A549 (cell line): Measurements from ENCODE around the gene DUS3L. TPM values are rescaled to one million over a fixed set of nuclear protein-coding genes. Genes with fewer than 3 reads are reported as not detected.

Source experiments
- ATAC-seq, 2 experiments: fragments of 200-7000 bp in 1 of 2; fragments of >200 bp in 1 of 2; cut with Nextera tagmentation in 1 of 2; cut with Tn5 transposase in 1 of 2; 3 replicates each; pipeline versions ENCODE4 v1.8.0 to v1.9.1; 2018 to 2020; ENCODE audit warnings: mild to moderate bottlenecking in 1 of 2, moderate library complexity in 1 of 2
- CTCF ChIA-PET: fragments of 300-600 bp; sonication (Branson Sonifier 250); formaldehyde crosslinking; extraction: SDS; loops from one replicate; lab custom pipeline; 2021; ENCODE audit warnings: antibody characterized with exemption, inconsistent platforms; lab: Yijun Ruan, JAX
- POLR2A ChIA-PET: fragments of 350-600 bp; formaldehyde crosslinking; extraction: SDS; loops from one replicate; lab custom pipeline; 2021; ENCODE audit warnings: antibody characterized with exemption, inconsistent platforms; lab: Yijun Ruan, JAX
- DNase-seq, 2 experiments: peaks; one replicate each; pipeline versions ENCODE4 v3.0.0 to v3.0.0-alpha.2; 2011 to 2016; ENCODE audit warnings: low read depth in 1 of 2, low spot score in 1 of 2
- FAIRE-seq: peaks from 2 replicates; lab custom pipeline; 2011; peaks lifted over from hg19 to GRCh38; lab: Jason Lieb, UNC
- H3K27ac ChIP-seq, 2 experiments: fragments of >200 bp; sonication (Bioruptor Twin); formaldehyde crosslinking; 3 replicates each; pipeline ENCODE4 v1.5.1; 2016 to 2017
- H3K4me1 ChIP-seq: fragments of >200 bp; sonication (Bioruptor Twin); formaldehyde crosslinking; 3 replicates; pipeline ENCODE4 v1.6.1; 2016
- H3K4me2 ChIP-seq: fragments of >200 bp; sonication (Bioruptor Twin); formaldehyde crosslinking; 3 replicates; pipeline ENCODE4 v1.6.1; 2016
- H3K4me3 ChIP-seq: fragments of >200 bp; sonication (Bioruptor Twin); formaldehyde crosslinking; 3 replicates; pipeline ENCODE4 v1.5.1; 2016
- H3K9me3 ChIP-seq: fragments of >200 bp; sonication (Bioruptor Twin); formaldehyde crosslinking; 3 replicates; pipeline ENCODE4 v1.6.1; 2016
- BCL3 ChIP-seq: fragments of >200 bp; sonication (Bioruptor Twin); formaldehyde crosslinking; IDR thresholded peaks from 3 replicates; pipeline ENCODE4 v1.6.1; 2016
- CBX2 ChIP-seq: fragments of 200-600 bp; sonication (generic); IDR thresholded peaks from 2 replicates; pipeline ENCODE4 v1.6.1; 2016; ENCODE audit warnings: low read depth, mild to moderate bottlenecking, borderline replicate concordance
- CBX8 ChIP-seq: fragments of 200-600 bp; sonication (generic); IDR thresholded peaks from 2 replicates; pipeline ENCODE4 v1.6.1; 2016
- CEBPB ChIP-seq, 2 experiments: fragments of >200 bp in 1 of 2; sonication (Bioruptor Twin) in 1 of 2; formaldehyde crosslinking in 1 of 2; IDR thresholded peaks; 2 replicates each; pipeline ENCODE4 v1.6.1; 2012 to 2016
- CHD4 ChIP-seq: fragments of 200-600 bp; sonication (generic); IDR thresholded peaks from 2 replicates; pipeline ENCODE4 v1.6.1; 2016; ENCODE audit warnings: antibody characterized with exemption, mild to moderate bottlenecking, borderline replicate concordance
- EHMT2 ChIP-seq: fragments of 200-600 bp; sonication (generic); IDR thresholded peaks from 2 replicates; pipeline ENCODE4 v1.6.1; 2016; ENCODE audit warnings: antibody characterized with exemption, low read depth, mild to moderate bottlenecking, moderate library complexity
- ESRRA ChIP-seq: fragments of 150-350 bp; IDR thresholded peaks from 2 replicates; pipeline ENCODE4 v1.6.1; 2014; ENCODE audit warnings: mild to moderate bottlenecking, low read length, borderline replicate concordance
- FOXS1 ChIP-seq: fragments of 250-450 bp; sonication (Bioruptor Pico); IDR thresholded peaks from 2 replicates; pipeline ENCODE4 v1.5.0; 2020; ENCODE audit warnings: mild to moderate bottlenecking, moderate library complexity
- GATA3 ChIP-seq: IDR thresholded peaks from 2 replicates; pipeline ENCODE4 v1.6.1; 2012; ENCODE audit warnings: borderline replicate concordance
- HEYL ChIP-seq: fragments of 250-450 bp; sonication (Bioruptor Pico); IDR thresholded peaks from 2 replicates; pipeline ENCODE4 v1.8.0; 2021; ENCODE audit warnings: mild to moderate bottlenecking, moderate library complexity
- HOXA7 ChIP-seq: fragments of 250-450 bp; sonication (Bioruptor Pico); IDR thresholded peaks from 2 replicates; pipeline ENCODE4 v1.5.0; 2020; ENCODE audit warnings: mild to moderate bottlenecking, moderate library complexity
- HOXB13 ChIP-seq: fragments of 250-450 bp; sonication (Bioruptor Pico); IDR thresholded peaks from 2 replicates; pipeline ENCODE4 v1.5.0; 2020; ENCODE audit warnings: low read depth, mild to moderate bottlenecking, moderate library complexity
- HOXB5 ChIP-seq: fragments of 250-450 bp; sonication (Bioruptor Pico); IDR thresholded peaks from 2 replicates; pipeline ENCODE4 v1.5.0; 2020; ENCODE audit warnings: mild to moderate bottlenecking, moderate library complexity
- KDM5A ChIP-seq: fragments of 200-600 bp; sonication (generic); IDR thresholded peaks from 2 replicates; pipeline ENCODE4 v1.6.1; 2016; ENCODE audit warnings: antibody characterized with exemption, mild to moderate bottlenecking
- MAFK ChIP-seq: fragments of 450-650 bp; IDR thresholded peaks from 2 replicates; pipeline ENCODE4 v1.6.1; 2014; ENCODE audit not compliant: partially characterized antibody
- NFE2L2 ChIP-seq: fragments of 150-350 bp; conservative IDR thresholded peaks from 2 replicates; pipeline ENCODE4 v1.6.1; 2014; ENCODE audit warnings: low read length
- PBX3 ChIP-seq: IDR thresholded peaks from 2 replicates; pipeline ENCODE4 v1.6.1; 2012
- POLR2AphosphoS2 ChIP-seq: conservative IDR thresholded peaks from 2 replicates; pipeline ENCODE4 v1.6.1; 2012; ENCODE audit warnings: low read length, improper control_type of control experiment, inconsistent platforms
- RAD21 ChIP-seq, 2 experiments: fragments of >200 bp in 1 of 2; sonication (Bioruptor Twin) in 1 of 2; formaldehyde crosslinking in 1 of 2; IDR thresholded peaks in 1 of 2; conservative IDR thresholded peaks in 1 of 2; 2 replicates in 1 of 2; 3 replicates in 1 of 2; pipeline ENCODE4 v1.6.1; 2012 to 2018; ENCODE audit warnings: inconsistent platforms in 1 of 2
- RARB ChIP-seq: fragments of 250-450 bp; sonication (Bioruptor Pico); IDR thresholded peaks from 2 replicates; pipeline ENCODE4 v1.8.0; 2021; ENCODE audit warnings: mild to moderate bottlenecking, moderate library complexity
- RCOR1 ChIP-seq: fragments of 150-350 bp; IDR thresholded peaks from 2 replicates; pipeline ENCODE4 v1.6.1; 2014; ENCODE audit warnings: antibody characterized with exemption, low read length, low read depth
- RFX5 ChIP-seq: fragments of 450-650 bp; IDR thresholded peaks from 2 replicates; pipeline ENCODE4 v1.7.1; 2014; ENCODE audit warnings: antibody characterized with exemption, mild to moderate bottlenecking, moderate library complexity
- RNF2 ChIP-seq: fragments of 200-600 bp; sonication (generic); IDR thresholded peaks from 2 replicates; pipeline ENCODE4 v1.6.1; 2016; ENCODE audit warnings: low read depth, mild to moderate bottlenecking, antibody characterized with exemption, moderate library complexity, borderline replicate concordance
- SMC3 ChIP-seq: fragments of >200 bp; sonication (Bioruptor Twin); formaldehyde crosslinking; IDR thresholded peaks from 3 replicates; pipeline ENCODE4 v1.6.1; 2018; ENCODE audit warnings: inconsistent platforms
- ZFP36 ChIP-seq: fragments of 450-650 bp; IDR thresholded peaks from 2 replicates; pipeline ENCODE4 v1.6.1; 2014; ENCODE audit warnings: borderline replicate concordance; ENCODE audit not compliant: partially characterized antibody
- WGBS: methylation state at CpG from one replicate; pipeline ENCODE4 v1.1.6; 2017; ENCODE audit errors: missing lambda C conversion rate; 5-methylcytosine and 5-hydroxymethylcytosine counted together
- polyA plus RNA-seq, 4 experiments: library from polyadenylated mRNA; depleted of rRNA in 3 of 4; stranded (reverse); fragments of >200 nt; fragmentation: RNase III in 1 of 4; extraction: RNeasy Plus Mini Kit Qiagen cat#74134 plus additional on column Dnase treatment in 1 of 4; gene quantifications; 2 replicates in 3 of 4; 3 replicates in 1 of 4; pipeline ENCODE4 v1.2.3, GENCODE V29; 2011 to 2017
- TF ChIP-seq, protein P1 (sequence below): fragments of 450-650 bp; IDR thresholded peaks from 2 replicates; pipeline ENCODE4 v1.6.1; 2014; ENCODE audit warnings: antibody characterized with exemption
- TF ChIP-seq, protein P2 (sequence below): fragments of 250-450 bp; sonication (Bioruptor Pico); IDR thresholded peaks from 2 replicates; pipeline ENCODE4 v1.5.0; 2021; ENCODE audit warnings: mild to moderate bottlenecking, moderate library complexity, borderline replicate concordance

Gene DUS3L
- polyA plus RNA-seq, 2 of the 4 experiments (the other 2 are of a cell fraction) = 16.3 to 26.9 TPM

- CTCF ChIA-PET = interaction anchor here (1.9 to 4.2 kb wide), 2 partner anchors 9 to 11 kb away, joined by 11 to 31 read pairs; no protein-coding TSS in a partner anchor
Measured at GRCh38 chr19:5814852-5815246, 23.9 kb upstream of the DUS3L start.

DNA sequence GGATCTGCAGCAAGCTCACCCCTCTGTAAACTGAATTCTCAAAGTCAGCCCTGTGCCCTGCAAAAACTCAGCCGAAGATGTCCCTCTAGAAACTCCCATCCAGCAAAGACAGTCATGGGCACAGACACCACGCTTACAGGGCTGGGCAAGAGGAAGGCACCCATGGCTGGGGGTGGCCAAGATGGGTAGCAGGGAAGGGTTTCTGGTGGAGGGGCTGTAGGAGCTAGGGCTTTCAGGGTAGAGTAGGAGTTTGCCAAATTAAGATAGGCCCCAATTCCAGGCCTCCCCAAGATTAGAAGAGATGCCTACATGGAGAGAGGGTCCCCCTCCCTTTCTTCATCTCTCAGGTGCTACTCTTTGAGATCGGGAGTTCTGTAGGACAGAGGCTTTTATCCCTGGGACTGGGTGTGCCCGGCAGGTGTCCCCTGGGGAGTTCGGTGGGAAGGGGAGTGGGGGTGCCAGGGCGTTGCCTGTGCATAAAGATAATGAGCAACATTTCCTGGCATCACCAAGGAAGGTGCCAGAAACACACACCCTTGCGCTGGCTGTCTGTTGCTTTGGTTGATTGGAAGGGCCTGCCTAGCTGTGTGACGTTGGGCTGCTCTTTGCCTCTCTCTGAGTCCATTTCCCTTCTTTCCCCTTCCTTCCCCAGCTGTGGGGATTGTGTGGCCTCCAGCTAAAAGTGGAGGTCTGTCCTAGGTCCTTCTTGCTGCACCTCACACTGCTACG is 23.3 kb upstream of the DUS3L start:
- Histone ChIP-seq H3K4me3 (no peak overlapping the region), H3K9me3 (no peaks in the 10 kb centered on the region), H3K27ac (no peak overlapping the region), H3K4me2 (no peak overlapping the region), H3K4me1 (no peaks in the 10 kb centered on the region)
- FAIRE-seq (no peak), DNase-seq (no peak), ATAC-seq (peak in 1 of 2 experiments; percentile 26; a peak in 1 of 6 replicates)
- 56% methylated on average over 9 of the region's 9 CpGs for WGBS
- TF ChIP-seq NFE2L2 (no peak), RARB (no peak), MAFK (no peak), RCOR1 (no peak), ESRRA (no peak), HOXB5 (CRISPR knock-in tag) (no peak), RNF2 (no peak), FOXS1 (no peak), PBX3 (no peak), CBX8 (no peak), BCL3 (no peak), CEBPB (IDR thresholded peaks at IDR 0.05) (no peak), HEYL (CRISPR knock-in tag) (no peak), ZFP36 (no peak)
- ChIA-PET CTCF (interaction anchor here (1.9 to 4.2 kb wide), 2 partner anchors 9 to 11 kb away, joined by 11 to 31 read pairs; no protein-coding TSS in a partner anchor), POLR2A (interaction anchor here (1.5 kb wide), 1 partner anchor 14 kb away, joined by 3 read pairs; no protein-coding TSS in a partner anchor)

More at GRCh38 chr19:5814852-5815246, 23.9 kb upstream of the DUS3L start:
- Histone ChIP-seq H3K4me2 (no peak overlapping the region), H3K4me3 (no peak overlapping the region), H3K9me3 (no peaks in the 10 kb centered on the region), H3K4me1 (no peaks in the 10 kb centered on the region), H3K27ac (no peak overlapping the region)
- POLR2A ChIA-PET = no interaction called here
- no peak for FAIRE-seq
- 54% methylated on average over 8 of the region's 11 CpGs for WGBS
- TF ChIP-seq RAD21 (conservative IDR thresholded peaks at IDR 0.05 in 1 of 2, IDR thresholded peaks at IDR 0.05 in 1 of 2) (no peak), GATA3 (no peak), HOXB13 (CRISPR knock-in tag) (no peak), EHMT2 (no peak), RFX5 (no peak), RNF2 (no peak), CHD4 (no peak), HOXA7 (CRISPR knock-in tag) (no peak), POLR2AphosphoS2 (no peak), CBX2 (no peak), CBX8 (no peak), KDM5A (no peak), SMC3 (no peak), HEYL (CRISPR knock-in tag) (no peak)
- TF ChIP-seq, protein P1, sequence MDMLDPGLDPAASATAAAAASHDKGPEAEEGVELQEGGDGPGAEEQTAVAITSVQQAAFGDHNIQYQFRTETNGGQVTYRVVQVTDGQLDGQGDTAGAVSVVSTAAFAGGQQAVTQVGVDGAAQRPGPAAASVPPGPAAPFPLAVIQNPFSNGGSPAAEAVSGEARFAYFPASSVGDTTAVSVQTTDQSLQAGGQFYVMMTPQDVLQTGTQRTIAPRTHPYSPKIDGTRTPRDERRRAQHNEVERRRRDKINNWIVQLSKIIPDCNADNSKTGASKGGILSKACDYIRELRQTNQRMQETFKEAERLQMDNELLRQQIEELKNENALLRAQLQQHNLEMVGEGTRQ = no peak
- TF ChIP-seq, protein P2, sequence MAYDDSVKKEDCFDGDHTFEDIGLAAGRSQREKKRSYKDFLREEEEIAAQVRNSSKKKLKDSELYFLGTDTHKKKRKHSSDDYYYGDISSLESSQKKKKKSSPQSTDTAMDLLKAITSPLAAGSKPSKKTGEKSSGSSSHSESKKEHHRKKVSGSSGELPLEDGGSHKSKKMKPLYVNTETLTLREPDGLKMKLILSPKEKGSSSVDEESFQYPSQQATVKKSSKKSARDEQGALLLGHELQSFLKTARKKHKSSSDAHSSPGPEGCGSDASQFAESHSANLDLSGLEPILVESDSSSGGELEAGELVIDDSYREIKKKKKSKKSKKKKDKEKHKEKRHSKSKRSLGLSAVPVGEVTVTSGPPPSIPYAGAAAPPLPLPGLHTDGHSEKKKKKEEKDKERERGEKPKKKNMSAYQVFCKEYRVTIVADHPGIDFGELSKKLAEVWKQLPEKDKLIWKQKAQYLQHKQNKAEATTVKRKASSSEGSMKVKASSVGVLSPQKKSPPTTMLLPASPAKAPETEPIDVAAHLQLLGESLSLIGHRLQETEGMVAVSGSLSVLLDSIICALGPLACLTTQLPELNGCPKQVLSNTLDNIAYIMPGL (CRISPR knock-in tag) = no peak
- no peak for DNase-seq
- ATAC-seq = peak; percentile 44 to 59; a peak in 5 of 6 replicates
